Motor neuron (in vitro differentiated cells): ENCODE data around the gene EFCAB3. TPM values are rescaled to one million over a fixed set of nuclear protein-coding genes. Genes with fewer than 3 reads are reported as not detected.
"Not testable (repeated sequence)": the region's sequence is repeated elsewhere in the genome, so short reads cannot be mapped to it uniquely, and the experiment has no call there.

Source experiments
- ATAC-seq, 8 experiments: fragments of 200-7000 bp; cut with Tn5 transposase; replicated peaks in 6 of 8; 2 replicates each; pipeline ENCODE4 v1.8.0; 2021; ENCODE audit warnings: mild to moderate bottlenecking in 8 of 8, moderate library complexity in 8 of 8
- H3K27ac ChIP-seq, 2 donors: fragments of 250-450 bp; sonication (Bioruptor Pico); 2 replicates each; pipeline ENCODE4 v1.9.0; 2021; ENCODE audit warnings: antibody characterized with exemption in 2 of 2, mild to moderate bottlenecking in 2 of 2, moderate library complexity in 1 of 2
- H3K4me1 ChIP-seq, 2 donors: fragments of 250-450 bp; sonication (Bioruptor Pico); replicated peaks in 1 of 2; 2 replicates each; pipeline ENCODE4 v1.6.1; 2021; ENCODE audit warnings: antibody characterized with exemption in 2 of 2, mild to moderate bottlenecking in 2 of 2, moderate library complexity in 1 of 2
- H3K4me3 ChIP-seq, 5 donors: fragments of 250-450 bp; sonication (Bioruptor Pico); 2 replicates each; pipeline ENCODE4 v1.9.0; 2021; ENCODE audit warnings: antibody characterized with exemption in 5 of 5, mild to moderate bottlenecking in 5 of 5, moderate library complexity in 4 of 5
- WGBS, 10 experiments: fragments of 450-650 bp; shearing (Covaris generic); methylation state at CpG; one replicate each; pipeline ENCODE4 v1.0.0; 2022; 5-methylcytosine and 5-hydroxymethylcytosine counted together
- in situ Hi-C, 9 experiments: fragments of 400-800 bp; cut with MboI; loops; one replicate each; pipeline ENCODE4 v1.15.0; 2021; ENCODE audit warnings: low sequenced_read_pairs in 9 of 9, low pct_unique_long_range_greater_than_20kb in 2 of 9; ENCODE audit not compliant: unreplicated experiment in 9 of 9
- total RNA-seq, 8 experiments: library from RNA; unstranded; fragments of 300-600 nt; gene quantifications; 2 replicates each; pipeline versions ENCODE4 v1.2.3 to v1.2.4, GENCODE V29; 2022

The EFCAB3 gene
- total RNA-seq, 8 experiments from 2014 or later = not detected

DNA sequence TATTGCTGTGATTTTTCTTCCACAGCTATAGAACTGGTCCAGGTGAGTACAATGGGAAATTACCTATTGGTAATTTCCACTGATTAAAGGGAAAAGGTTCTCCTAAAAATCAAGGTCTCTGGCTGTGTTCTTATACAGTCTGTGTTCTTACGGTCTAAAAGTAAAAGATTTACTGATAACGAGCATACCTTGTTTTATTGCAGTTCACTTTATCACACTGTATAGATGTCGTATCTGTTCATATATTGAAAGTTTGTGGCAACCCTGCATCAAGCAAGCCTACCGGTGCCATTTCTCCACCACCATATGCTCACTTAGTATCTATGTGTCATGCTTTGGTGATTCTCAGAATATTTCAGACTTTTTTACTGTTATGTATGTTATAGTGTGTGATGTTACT is 54.9 kb downstream of the EFCAB3 start:
- 100% methylated on average over 3 of the region's 4 CpGs; no CpG with 5 or more reads in 9 of the 10 experiments for WGBS, 10 experiments
- ATAC-seq, H3K4me3 ChIP-seq, H3K4me1 ChIP-seq, in situ Hi-C loops, H3K27ac ChIP-seq: not testable (repeated sequence)

DNA sequence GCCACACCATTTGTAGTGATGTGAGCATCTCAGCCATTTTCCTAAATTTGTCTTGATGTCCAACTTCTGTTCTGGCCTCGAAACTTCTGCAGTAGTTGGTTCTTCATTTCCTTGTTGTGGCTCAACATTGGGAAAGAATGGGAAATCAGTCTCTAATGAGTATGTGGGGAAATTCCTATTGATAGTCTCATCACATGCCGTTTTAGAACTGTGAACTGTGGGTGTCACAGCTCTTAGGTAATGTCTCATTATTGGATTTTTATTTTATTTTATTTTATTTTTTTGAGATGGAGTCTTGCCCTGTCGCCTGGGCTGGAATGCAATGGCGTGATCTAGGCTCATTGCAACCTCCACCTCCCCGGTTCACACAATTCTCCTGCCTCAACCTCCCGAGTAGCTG is 60.8 kb downstream of the EFCAB3 start:
- H3K27ac ChIP-seq, ATAC-seq, in situ Hi-C loops, H3K4me1 ChIP-seq, H3K4me3 ChIP-seq: not testable (repeated sequence)
- 90 to 100% (median 100%) methylated on average over 1 to 3 of the region's 6 CpGs; no CpG with 5 or more reads in 3 of the 10 experiments for WGBS, 10 experiments

DNA sequence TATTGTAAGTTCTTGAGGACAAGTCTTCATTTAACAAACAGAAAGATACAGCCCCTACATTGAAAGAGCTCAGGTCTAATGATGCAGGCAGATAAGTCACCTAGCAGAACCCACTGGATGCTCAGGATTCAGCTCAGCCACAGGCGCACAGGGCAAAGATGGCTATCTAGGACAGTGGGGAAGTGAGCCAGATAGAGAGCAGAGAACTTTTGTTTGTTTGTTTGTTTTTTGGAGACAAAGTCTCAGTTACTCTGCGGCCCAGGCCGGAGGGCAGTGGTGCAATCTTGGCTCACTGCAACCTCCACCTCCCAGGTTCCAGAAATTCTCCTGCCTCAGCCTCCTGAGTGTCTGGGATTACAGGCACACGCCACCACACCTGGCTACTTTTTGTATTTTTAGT is 63.7 kb downstream of the EFCAB3 start:
- in situ Hi-C loops = no loop called here
- no peak for ATAC-seq
- WGBS, 10 experiments = 90 to 100% (median 100%) methylated on average over 1 to 3 of the region's 4 CpGs; no CpG with 5 or more reads in 4 of the 10 experiments
- Histone ChIP-seq H3K4me3 (no peak overlapping the region), H3K27ac (no peak overlapping the region), H3K4me1 (no peaks in the 10 kb centered on the region)

DNA sequence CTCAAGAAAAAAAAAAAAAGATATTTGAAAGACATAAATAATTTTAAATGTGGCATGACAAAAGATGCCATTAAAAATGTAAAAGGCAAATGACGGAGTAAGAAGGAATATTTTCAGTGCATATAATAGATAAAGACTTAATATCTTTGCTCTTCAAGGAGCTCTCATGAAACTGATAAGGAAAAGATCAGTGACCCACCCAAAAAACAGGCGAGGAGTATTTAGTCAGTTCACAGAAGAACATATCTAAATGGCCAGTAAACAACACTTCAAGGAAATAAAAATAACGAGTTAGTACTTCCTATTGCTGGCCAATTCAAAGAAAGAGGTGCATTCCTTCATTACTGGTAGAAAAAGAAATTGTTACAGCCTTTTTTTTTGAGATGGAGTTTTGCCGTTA is 65.4 kb downstream of the EFCAB3 start:
- ATAC-seq, H3K4me1 ChIP-seq, H3K27ac ChIP-seq, H3K4me3 ChIP-seq, in situ Hi-C loops: not testable (repeated sequence)
- 81 to 100% (median 100%) methylated on average over 2 to 4 of the region's 4 CpGs; no CpG with 5 or more reads in 1 of the 10 experiments for WGBS, 10 experiments

DNA sequence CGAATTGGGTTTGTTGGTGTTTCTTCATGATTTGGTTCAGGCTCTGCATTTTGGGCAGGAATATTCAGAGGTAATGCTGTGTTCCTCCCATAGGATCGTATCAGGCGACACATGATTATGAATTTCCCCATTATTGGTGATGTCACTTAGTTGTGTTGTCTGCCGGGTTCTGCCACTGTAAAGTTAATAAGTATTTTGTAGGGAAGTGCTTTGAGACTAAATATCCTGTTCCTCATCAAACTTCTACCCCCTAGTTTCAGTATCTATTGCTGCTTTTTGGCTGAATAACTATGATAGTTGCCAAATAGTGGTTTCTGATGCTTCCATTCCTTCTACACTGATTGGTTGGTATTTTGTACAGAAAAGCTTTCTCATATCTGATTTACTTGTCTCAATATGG is 71.8 kb downstream of the EFCAB3 start:
- WGBS, 10 experiments = 65 to 100% (median 100%) methylated on average over 1 to 2 of the region's 4 CpGs; no CpG with 5 or more reads in 7 of the 10 experiments
- in situ Hi-C loops, H3K27ac ChIP-seq, H3K4me3 ChIP-seq, H3K4me1 ChIP-seq, ATAC-seq: not testable (repeated sequence)

DNA sequence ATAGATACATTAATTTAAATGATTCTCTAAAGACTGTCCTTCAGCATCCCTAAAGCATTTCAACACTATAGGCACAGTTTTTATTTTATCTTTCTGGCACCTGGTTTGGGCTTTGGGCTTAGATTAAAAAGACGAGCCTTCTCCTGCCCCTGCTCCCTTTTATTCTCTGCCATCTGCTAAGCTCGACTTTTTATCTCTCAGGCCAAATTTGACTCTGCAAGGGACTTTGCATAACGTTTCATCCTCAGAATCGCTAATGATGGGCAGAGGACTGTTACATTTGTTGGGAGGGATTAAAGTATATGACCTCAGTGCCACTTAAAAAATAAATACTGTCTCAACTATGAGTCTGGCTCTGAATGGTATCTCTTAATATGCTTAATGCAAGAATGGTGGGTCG is 72.7 kb downstream of the EFCAB3 start:
- H3K27ac ChIP-seq = not testable (repeated sequence)

DNA sequence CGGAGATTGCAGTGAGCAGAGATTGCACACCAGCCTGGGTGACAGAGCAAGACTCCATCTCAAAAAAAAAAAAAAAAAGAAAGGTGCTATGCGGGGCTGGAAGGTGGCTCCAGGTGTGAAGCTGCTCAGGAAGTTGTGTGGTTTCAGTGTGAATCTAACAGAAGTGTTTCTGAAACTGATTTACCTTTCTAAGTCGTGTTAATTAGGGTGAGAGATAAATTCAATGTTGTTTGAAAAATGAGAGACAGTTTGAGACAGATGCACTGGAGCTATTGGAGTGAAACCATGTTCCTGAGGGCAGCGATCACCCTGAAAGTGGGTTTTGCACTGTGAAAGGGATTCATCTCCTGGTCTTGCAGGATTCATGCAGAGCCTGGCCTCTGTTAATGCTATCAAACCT is 73.3 kb downstream of the EFCAB3 start:
- ATAC-seq, H3K27ac ChIP-seq, H3K4me1 ChIP-seq, H3K4me3 ChIP-seq, in situ Hi-C loops: not testable (repeated sequence)
- 67 to 100% (median 86%) methylated on average over 1 to 2 of the region's 4 CpGs; no CpG with 5 or more reads in 3 of the 10 experiments for WGBS, 10 experiments

More for the DNA sequence above, 72.7 kb downstream of the EFCAB3 start:
- WGBS, 10 experiments = 56 to 95% (median 60%) methylated on average over 3 to 4 of the region's 5 CpGs; no CpG with 5 or more reads in 7 of the 10 experiments
- in situ Hi-C loops, H3K4me1 ChIP-seq, ATAC-seq, H3K4me3 ChIP-seq: not testable (repeated sequence)

DNA sequence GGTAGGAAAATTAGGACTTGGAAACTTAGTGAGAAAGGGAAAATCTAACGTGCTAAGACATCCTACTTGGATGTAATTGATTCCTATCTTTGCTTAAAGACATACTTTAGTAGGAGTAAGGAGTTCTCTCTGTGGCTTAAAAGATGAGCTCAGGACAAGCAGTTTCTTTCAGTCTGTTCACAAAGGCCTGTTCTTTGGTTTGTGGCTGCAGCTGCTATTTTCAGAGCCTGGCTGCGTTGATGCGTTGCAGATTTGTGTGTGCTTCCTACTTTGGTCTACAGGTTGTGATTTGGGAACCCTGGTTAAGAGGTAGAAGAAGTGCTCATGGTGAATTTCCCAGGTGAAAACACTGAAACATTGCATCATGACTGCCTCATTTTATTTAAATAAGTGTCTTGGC is 73.8 kb downstream of the EFCAB3 start:
- H3K4me1 ChIP-seq, H3K4me3 ChIP-seq, in situ Hi-C loops, H3K27ac ChIP-seq, ATAC-seq: not testable (repeated sequence)
- WGBS, 10 experiments = 75 to 100% (median 93%) methylated on average over 1 to 3 of the region's 3 CpGs; no CpG with 5 or more reads in 7 of the 10 experiments

DNA sequence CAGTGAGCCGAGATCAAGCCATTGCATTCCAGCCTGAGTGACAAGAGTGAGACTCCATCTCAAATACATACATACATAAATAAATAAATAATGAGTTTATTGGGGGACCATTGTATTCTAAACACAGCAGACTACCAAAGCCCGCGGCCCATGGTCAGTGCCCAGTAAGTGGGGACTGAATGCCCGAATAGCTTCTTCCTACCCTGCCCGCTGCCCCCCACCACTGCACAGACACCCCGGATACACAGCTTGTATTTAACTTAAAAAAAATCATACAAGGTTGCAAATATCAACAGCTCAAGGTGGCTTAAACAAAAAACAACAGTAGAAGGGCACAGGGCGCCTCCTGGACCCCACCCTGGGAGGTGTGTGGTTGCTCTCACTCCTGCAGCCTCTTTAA is 75.7 kb downstream of the EFCAB3 start:
- ATAC-seq = no peak
- Histone ChIP-seq H3K27ac (no peak overlapping the region), H3K4me3 (no peak overlapping the region), H3K4me1 (no peaks in the 10 kb centered on the region)
- WGBS, 10 experiments = 50 to 100% (median 75%) methylated on average over 1 to 4 of the region's 7 CpGs; no CpG with 5 or more reads in 3 of the 10 experiments
- in situ Hi-C loops = no loop called here

DNA sequence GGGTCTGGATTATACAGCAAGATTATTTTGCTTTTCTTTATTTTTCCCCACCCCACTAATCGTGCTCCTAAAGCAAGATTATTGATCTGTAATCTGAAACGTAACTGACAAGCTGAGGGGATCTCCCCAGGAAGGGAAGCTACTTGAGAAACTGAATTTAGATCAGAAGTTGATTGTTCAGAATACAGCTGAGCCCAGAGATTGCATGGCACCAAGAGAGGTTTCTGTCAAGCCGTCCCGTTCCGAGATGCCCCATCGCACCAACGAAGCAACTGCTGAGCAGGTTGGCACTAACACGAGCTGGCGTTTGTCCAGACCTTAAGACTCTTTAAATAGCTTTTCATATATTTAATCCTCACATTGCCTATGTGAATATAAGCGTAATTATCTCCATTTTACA is 78.1 kb downstream of the EFCAB3 start:
- H3K4me1 ChIP-seq, ATAC-seq, H3K4me3 ChIP-seq, in situ Hi-C loops, H3K27ac ChIP-seq: not testable (repeated sequence)
- 74 to 100% (median 88%) methylated on average over 2 to 9 of the region's 10 CpGs; no CpG with 5 or more reads in 3 of the 10 experiments for WGBS, 10 experiments

DNA sequence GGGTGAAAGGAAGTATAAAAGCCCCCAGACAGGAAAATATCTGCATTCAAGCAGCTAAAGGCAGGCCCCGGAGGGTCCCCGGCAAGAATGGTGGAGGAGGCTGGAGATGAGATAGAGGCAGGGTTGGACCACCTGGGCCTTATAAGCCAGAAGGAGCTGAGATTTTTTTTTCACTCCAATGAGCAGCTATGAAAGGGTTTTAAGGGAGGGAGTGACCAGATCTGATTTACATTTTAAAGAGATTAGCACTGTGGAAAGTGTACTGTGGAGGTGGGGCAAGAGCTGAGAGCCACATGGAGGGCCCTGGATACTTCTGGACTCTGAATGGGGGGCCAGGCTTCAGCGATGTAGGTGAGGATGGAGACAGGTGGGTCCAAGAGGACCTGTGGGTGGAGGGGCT is 84.1 kb downstream of the EFCAB3 start:
- ATAC-seq = peak in 6 of 8 experiments; percentile 33 to 69 (median 54)
- H3K27ac ChIP-seq, in situ Hi-C loops, H3K4me1 ChIP-seq, H3K4me3 ChIP-seq: not testable (repeated sequence)
- WGBS, 10 experiments = 40 to 100% methylated on average over 1 of the region's 3 CpGs; no CpG with 5 or more reads in 8 of the 10 experiments

DNA sequence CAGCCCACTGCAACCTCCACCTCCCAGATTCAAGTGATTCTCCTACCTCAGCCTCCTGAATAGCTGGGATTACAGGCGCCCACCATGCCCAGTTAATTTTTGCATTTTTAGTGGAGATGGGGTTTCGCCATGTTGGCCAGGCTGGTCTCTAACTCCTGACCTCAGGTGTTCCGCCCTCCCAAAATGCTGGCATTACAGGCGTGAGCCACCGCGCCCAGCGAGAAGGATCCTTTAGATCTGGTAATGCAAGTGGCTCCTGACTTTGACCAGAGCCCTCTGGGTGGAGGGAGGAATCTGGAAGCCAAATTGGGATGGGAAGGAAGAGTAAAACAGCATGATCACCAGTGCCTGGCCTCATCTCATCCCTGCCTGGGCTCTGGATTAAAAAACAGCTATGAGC is 84.9 kb downstream of the EFCAB3 start:
- H3K4me1 ChIP-seq, in situ Hi-C loops, H3K4me3 ChIP-seq, H3K27ac ChIP-seq, ATAC-seq: not testable (repeated sequence)
- WGBS, 10 experiments = 96 to 100% (median 100%) methylated on average over 1 to 4 of the region's 7 CpGs; no CpG with 5 or more reads in 7 of the 10 experiments
